NCI-H526 treated with DMSO at 0.1 percent for 48 hours (cell line): ENCODE data around the gene GLIPR1.
"Not testable (repeated sequence)": the region's sequence is repeated elsewhere in the genome, so short reads cannot be mapped to it uniquely, and the experiment has no call there.

Source experiments
- DNase-seq: peaks from one replicate; lab custom pipeline; 2025; lab: John Stamatoyannopoulos, UW

The GLIPR1 gene

GRCh38 chr12:75522124-75522523, 41.6 kb downstream of the GLIPR1 start:
- DNase-seq = not testable (repeated sequence)

- no peak for DNase-seq
These were observed 44.7 kb downstream of the GLIPR1 start for GRCh38 chr12:75525263-75525662.

GRCh38 chr12:75526655-75527511, 46.3 kb downstream of the GLIPR1 start:
- DNase-seq = peak; percentile 4

GRCh38 chr12:75528272-75528671, 47.7 kb downstream of the GLIPR1 start:
- no peak for DNase-seq

- DNase-seq = no peak
These were observed 48.1 kb downstream of the GLIPR1 start for GRCh38 chr12:75528692-75529091.

GRCh38 chr12:75529316-75529715, 48.8 kb downstream of the GLIPR1 start:
- DNase-seq = no peak

- no peak for DNase-seq
These were observed 49.3 kb downstream of the GLIPR1 start for GRCh38 chr12:75529826-75530225.

- DNase-seq = no peak
These were observed 52.7 kb downstream of the GLIPR1 start for GRCh38 chr12:75533239-75533638.

GRCh38 chr12:75539889-75540288, 59.3 kb downstream of the GLIPR1 start:
- DNase-seq = no peak

GRCh38 chr12:75542942-75543341, 62.4 kb downstream of the GLIPR1 start:
- DNase-seq = no peak

- no peak for DNase-seq
These were observed 63.0 kb downstream of the GLIPR1 start for GRCh38 chr12:75543529-75543928.

GRCh38 chr12:75545636-75546035, 65.1 kb downstream of the GLIPR1 start:
- DNase-seq = no peak

GRCh38 chr12:75548879-75549278, 68.3 kb downstream of the GLIPR1 start:
- peak; percentile 28 for DNase-seq

- DNase-seq = no peak
These were observed 69.4 kb downstream of the GLIPR1 start for GRCh38 chr12:75549989-75550388.

- DNase-seq = no peak
These were observed 70.1 kb downstream of the GLIPR1 start for GRCh38 chr12:75550401-75551240.

- no peak for DNase-seq
These were observed 70.9 kb downstream of the GLIPR1 start for GRCh38 chr12:75551477-75551876.

GRCh38 chr12:75553398-75553797, 72.8 kb downstream of the GLIPR1 start:
- DNase-seq = no peak
